HK-2 (cell line): ENCODE measurements around the gene CHST12.
"Not testable (repeated sequence)": the region's sequence is repeated elsewhere in the genome, so short reads cannot be mapped to it uniquely, and the experiment has no call there.

Source experiments
- DNase-seq: peaks from one replicate; pipeline ENCODE4 v3.0.0-alpha.2; 2018; ENCODE audit not compliant: unreplicated experiment

The CHST12 gene

DNA sequence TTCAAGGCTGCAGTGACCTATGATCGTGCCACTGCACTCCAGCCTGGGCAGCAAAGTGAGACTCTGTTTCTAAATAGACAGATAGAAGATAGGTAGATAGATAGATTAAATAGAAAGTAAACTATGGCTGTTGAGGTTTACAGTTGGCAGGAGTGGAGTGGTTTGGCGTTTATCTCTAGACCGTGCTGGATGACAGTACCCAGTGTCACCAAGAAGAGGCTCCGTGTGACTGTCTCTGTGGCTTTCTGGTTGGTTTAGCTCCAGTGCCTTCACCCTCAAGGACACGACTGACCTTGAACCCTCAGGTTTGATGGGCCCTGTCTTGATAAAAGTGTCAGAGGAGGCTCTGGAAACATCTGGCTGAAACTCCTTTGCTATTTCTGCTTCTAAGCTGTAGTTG lies 31.7 kb downstream of the CHST12 start:
- no peak for DNase-seq

DNA sequence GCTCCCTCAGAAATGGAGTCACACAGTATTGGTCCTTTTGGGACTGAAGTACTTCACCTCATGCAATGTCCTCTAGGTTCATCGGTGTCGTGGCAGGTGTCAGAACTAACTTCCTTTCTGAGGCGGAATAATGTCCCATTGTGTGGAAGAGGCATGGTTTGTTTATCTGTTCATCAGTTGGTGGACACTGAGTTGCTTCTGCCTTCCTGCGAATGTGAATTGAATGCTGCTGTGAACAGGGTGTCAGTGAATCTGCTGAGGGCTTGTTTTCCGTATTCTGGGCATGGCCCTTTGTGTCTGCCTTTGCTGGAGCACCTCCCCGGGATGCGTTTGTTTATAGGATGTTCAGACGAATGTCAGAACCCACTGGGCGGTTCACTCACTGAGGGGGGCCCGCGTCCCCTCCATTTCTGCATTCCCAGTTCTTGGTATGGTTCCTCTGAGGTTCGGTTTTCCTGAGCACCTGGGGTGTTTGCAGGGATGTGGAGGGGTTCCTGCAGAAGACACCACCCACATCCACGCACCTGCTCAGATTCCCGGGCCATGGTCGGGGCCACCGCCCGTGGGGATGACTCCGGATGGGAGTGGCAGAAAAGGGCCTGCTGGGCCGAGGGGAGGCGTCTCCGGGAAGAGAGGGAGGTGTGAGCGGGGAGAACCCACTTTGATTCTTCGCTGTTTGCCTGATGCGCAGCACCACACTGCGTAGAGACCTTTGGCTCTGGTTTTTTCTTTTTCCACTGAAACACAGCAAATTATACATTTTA lies 33.1 kb downstream of the CHST12 start:
- DNase-seq: no peak

DNA sequence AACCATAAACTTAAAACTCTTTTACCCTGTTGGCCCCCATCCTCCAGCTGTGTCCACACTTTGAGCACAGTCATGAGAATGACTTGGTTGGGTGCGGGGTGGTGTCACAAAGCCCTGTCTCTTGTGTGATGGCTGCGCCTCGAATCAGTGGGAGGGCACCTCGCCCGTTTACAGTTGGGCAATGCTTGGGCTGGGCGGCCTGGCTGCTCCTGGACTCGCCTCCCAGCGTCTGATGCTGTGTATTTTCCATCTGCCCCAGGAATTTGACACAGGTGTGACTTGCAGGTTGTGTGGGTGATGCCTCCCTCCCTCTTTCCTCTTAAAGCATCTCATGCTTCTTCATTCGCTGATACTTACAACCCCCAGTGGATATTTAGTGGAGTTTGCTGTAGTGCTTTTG lies 33.7 kb downstream of the CHST12 start:
- DNase-seq: no peak

DNA sequence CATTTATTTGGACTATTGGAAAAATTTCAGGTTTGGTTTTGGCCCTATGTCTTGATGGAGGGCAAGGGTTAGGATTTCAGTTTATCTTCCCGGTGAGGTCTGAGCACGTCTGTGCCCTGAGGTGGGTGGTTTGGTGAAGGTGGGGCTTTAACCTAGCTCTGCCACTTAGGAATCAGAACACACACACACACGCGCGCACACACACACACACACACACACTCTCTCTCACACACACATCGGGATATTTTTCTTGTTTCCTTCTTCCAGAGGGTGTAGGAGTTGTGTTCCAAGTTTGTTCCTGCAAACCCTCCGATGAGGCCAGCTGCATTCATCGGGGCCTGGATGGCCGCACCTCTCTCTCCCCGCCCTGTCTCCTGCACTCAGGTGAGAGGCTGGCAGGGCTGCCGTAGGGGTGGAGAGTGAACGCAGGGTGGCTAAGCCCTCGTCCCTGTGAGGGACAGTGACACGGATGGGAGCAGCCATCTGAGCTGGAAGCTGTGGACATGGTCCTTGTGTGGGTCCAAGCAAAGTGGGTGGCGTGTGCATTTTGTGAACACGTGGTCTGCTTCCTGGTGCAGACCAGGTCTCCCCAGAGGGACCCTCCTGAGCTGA lies 34.2 kb downstream of the CHST12 start:
- DNase-seq: no peak

DNA sequence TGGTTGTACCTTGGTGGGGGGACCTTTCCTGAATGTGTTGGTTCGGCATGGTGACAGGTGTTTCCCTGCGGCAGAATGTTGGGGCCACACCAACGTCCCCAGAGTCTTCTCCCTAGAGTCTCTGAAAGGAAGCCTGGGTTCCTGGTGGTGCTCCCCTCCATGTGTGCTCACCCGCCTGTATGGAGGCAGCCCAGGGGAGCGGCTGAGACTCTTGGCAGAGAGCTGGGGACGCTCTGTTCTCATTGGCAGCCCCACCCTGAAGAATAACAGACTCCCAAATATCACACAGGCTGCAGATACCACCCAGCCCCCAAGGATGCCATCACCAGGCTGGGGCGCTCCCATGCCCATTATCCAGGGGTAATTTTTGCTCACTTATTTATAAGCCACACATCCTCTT lies 34.8 kb downstream of the CHST12 start:
- no peak for DNase-seq

DNA sequence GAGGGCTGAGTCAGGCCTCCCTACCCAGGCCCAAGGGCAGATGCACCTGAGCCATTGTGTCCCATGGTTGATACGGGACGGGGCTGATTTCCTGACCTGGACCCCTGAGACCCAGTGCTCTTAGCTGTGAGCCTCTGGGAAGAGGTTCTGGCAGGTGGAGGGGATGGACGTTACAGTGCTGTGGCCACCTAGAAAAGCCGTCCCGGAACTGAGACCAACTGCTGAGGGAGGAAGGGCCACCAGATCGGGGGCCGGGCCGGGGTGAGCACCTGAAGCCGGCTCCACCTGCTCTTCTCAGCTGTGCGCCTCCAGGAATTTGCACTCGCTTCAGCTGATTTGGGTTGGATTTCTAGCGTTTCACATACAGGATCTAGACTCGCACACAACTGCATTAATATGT lies 35.4 kb downstream of the CHST12 start:
- DNase-seq: no peak

DNA sequence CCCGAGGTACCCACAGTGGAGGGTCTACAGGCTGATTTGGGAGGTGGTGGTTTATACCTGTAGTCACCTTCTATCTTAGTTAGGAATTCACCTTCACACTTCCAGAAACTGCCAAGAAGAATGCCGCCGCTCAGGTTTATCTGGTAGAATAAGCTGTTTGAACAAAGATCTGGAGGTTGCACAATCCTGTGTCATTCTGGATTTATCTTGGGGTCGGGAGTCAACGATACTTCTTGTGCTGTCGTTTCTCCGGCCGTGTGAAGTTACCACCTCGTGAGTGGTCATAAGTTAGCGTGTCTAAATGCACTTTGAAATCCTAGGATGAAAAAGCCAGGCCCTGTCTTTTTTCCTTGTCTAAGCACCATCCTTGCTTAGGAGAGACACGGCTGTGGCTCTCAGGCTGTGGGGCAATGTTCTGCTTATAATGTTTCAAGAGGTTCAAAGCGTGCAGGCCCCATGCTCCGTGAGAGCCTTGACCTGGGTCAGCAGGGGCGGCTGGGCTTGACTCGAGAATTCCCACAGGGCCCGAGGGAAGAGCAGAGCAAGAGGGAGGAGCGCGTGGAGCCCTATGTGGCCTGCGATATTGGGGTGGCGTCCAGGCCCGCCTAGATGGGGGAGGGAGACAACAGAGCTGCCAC lies 37.3 kb downstream of the CHST12 start:
- no peak for DNase-seq

DNA sequence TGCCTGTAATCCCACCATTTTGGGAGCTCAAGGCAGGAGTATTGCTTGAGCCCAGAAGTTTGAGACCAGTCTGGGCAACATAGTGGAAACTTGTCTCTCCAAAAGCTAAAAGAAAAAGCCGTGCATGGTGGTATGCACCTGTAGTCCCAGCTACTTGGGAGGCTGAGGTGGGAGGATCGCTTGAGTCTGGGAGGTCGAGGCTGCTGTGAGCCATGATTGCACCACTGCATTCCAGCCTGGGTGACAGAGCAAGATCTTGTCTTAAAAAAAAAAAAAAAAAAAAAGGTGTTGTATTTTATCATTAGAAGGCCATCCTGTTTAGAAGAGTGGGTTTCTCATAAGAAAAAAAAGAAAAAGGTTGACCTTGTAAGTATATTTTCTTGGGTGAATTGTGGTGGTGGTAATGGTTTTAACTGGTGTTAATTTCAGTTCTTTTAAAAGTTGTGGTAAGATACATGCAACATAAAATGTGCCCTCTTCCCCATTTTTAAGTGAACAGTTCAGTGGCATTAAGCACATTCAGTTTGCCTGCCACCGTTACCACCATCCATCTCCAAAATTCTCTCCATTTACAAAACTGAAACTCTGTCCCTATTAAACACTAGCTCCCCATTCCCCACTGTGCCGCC lies 38.1 kb downstream of the CHST12 start:
- DNase-seq: no peak

DNA sequence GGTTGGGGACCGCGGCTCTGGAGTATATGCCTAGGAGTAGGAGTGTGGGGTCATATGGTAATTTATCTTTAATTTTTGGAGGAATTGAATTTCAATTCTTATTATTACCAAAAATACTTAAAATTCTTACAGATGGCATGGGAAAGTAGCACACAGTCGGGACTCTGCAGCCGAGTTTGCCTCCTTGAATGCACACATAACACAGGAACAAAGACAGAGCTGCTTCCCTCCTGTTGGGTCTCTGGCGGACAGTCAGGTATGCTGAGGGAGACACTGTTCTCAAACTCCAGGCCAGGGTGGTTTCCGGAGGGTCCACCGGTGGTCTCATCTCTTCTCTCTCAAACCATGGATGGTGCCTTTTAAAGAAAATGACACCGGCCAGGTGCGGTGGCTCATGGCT lies 40.1 kb downstream of the CHST12 start:
- no peak for DNase-seq

DNA sequence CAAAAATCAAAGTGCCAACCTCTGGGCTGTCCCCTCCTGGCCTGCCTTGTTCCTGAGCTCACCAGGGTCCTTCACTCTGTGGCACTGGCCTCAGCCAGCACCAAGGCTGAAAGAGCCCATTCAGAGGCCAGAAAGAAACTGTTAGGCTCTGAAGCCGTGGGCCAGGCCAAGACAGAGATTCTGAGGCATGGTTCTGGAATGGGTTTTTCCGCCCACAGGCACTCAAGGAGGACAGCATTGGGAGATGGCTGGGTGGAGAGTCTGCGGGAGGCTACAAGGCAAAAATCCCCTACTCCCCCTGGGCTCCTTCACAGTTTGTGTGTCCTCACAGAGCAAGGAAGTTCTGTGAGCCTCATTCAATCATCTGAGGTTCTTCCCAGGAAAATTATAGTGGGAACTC lies 41.1 kb downstream of the CHST12 start:
- peak; percentile 20 for DNase-seq

DNA sequence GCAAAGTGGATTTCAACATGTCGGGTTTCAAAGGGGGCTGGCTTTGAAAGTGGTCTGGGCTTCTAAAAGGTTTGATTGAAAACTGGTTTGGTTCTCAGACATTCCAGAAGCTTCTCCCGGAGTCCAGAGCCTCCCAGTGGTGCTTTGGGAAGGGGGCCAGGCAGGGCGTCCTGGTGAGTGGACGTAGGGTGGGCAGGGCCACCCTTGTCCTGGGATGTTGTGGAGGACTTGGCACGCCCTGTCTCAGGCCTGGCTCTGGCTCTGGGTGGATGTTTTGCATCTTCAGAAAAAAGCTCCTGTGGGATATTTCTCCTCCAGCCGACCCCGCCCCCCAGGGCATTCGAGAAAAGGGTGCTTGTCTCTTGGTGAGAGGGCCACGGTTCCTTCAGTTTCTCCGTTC lies 41.6 kb downstream of the CHST12 start:
- no peak for DNase-seq

DNA sequence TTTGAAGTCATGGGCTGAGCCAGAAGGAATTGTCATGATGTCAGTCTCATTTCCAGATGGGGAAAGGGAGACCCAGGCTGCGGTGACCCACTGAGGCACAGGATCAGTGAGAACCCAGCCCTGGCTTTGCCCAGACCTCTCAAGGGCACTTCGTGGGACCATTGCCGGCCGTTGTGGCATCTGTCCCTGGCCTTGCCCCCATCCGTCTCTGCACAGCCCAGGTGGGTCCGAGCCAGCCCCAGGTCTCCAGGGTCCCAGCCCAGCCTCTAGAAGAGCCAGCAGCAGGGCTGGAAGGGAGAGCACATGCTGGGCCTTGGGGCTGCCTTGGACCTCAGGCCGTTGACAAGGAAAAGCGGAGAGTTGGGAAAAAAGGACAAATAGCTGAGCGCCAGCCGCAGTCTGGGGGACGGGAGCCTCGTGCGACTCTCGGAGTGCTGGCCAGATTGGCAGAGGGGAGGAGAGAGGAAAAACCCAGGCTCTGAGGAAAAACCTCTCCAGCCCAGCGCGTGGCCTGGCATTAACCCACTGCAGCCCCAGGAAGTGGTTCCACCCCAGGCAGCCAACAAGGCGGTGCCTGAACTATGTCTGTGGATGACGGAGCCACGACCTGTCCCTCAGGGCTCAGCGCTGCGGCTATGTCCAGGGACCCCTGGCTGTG lies 42.6 kb downstream of the CHST12 start:
- no peak for DNase-seq

DNA sequence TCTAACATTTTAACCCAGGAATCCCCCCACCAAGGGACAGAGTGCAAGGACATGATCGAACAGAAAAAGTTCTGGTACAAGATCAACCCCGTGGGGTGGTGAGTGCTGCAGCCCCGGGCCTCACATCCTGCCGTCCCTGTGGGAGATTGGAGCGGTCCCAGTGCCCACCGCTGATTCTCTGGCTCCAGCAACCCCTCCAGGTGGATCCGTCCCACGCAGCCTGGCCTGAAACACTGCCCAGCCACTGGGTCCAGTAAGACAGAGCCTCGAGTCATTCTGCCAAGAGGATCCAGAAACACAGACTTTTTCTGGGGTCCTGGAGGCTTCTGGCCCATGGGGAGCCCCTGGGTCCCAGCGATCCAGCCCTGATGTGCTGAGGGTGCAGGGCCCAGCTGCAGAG lies 43.3 kb downstream of the CHST12 start:
- no peak for DNase-seq

DNA sequence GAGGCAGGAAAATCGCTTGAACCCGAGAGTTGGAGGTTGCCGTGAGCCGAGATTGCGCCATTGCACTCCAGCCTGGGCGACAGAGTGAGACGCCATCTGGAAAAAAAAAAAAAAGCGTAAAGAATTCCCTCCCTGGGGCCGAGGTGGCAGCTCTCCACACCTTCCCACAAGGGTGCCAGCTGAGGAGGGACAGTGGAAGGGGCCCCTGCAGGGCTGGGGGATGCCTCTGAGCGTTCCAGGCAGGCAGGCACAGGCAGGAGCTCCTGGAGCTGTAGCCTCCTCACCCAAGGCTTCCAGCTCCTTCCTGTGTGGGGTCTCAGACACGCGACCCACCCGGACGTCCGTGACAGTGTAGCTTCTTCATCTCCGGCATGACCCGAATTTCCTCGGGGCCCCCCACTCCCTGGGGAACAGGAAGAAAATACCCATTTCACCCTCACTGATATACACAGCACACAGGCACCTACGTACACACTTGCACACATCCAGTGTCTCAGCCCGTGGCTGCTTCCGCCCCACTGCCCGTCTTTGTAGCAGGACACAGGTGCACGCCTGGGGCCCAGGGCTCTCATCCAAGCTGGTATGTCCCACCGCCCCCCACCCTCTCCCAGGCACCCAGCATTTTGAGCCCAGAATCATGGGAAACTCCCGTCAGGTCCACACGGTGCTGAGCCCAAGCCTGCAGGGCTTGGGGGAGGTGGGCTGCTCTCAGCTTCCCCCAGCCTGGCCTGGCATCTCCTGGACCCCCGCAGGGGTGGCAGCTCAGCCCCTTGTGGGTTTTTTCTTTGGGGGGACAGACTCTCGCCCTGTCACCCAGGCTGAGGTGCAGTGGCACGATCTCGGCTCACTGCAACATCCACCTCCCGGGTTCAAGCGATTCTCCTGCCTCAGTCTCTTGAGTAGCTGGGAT lies 47.0 kb downstream of the CHST12 start:
- DNase-seq: no peak

DNA sequence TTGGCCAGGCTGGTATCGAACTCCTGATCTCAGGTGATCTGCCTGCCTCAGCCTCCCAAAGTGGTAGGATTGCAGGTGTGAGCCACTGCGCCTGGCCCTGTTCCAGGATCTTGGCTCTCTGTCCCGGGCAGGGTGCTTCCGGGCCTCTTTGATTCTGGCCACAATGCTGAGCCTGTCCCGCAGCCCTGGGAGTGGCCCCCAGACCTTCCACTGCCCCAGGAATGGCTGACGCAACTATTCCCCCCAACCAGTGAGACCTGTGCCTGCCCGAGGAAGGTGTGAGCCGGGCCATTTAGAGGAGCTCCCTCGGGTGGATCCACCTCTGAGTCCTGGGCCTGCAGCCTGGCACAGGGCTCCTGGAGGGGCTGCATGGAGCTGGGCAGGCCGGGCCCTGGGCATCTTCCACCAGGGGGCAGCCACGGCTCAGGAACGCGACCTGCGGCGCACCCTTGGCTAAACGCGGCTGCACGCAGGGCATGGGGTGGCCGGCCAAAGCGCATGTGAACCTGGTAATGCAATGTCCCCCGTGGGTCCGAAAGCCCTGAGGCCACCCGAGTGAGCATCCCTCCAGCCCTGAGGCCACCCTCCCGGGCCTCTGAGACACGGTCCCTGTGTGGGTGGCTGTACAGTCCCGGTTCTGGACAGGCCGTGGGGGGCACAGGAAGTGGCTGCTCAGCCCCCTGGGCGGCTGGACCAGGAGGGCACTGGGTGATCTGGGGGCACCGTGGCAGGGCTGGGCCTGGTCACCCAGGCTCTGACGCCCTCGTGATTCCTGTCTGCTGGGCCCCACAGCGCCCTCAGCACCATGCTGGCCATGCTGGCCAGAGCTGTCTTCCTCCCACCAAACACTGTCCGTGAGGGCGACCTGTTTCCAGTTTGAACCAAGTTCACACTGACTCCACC lies 48.0 kb downstream of the CHST12 start:
- DNase-seq: peak; percentile 88

DNA sequence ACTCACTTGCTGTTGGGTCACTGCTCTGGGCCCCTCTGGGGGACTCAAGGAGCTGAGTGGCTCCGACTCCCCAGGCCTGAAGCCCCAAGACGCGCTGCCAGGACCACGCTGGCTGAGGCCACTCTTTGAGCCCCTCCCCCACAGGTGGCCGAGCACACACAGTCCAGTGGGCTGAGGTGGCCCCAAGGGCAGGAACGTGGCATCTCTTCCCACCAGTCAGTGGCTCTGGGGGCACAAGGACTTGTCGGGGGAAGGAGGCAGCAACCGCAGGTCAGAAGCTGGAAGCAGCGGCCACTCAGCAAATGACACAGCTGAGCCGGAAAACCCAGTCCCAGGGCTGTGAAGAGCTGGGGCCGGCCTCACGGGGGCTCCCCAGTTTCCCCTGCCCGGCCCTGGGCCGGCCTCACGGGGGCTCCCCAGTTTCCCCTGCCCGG lies 48.7 kb downstream of the CHST12 start:
- DNase-seq: no peak

DNA sequence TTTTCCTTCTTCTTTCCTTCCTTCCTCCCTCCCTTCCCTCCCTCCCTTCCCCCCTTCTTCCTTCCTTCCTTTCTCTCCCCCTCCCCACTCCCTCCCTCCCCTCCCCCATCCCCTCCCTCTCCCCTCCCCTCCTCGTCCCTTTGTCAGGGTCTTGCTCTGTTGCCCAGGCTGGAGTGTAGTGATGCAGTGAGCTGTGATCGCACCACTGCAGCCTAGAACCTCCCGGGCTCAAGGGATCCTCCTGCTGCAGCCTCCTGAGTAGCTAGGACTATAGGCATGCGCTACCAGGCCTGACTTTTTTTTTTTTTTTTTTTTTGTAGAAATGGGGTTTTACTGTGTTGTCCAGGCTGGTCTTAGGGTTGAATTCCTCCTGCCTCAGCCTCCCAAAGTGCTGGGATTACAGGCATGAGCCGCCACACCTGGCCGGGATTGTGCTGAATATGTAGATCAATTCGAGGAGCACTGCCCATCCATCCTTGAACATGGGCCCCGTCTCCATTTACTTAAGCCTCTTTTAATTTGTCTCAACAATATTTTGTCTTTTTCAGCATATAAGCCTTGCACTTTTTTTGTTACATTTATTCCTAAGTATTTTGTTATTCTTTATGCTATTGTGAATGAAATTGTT lies 49.3 kb downstream of the CHST12 start:
- DNase-seq: no peak

DNA sequence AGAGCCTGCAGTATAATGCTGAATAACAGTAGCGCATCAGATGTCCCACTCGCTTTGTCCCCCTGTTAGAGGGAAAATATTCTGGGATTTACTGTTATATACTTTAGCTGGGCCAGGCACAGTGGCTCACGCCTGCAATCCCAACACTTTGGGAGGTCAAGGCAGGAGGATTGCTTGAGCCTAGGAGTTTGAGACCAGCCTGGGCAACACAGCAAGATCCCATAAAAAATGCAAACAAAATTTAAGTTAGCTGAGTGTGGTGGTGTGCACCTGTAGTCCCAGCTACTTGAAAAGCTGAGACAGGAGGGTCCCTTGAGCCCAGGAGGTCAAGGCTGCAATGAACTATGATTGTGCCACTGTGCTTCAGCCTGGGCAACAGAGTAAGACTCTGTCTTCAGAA lies 50.4 kb downstream of the CHST12 start:
- DNase-seq: not testable (repeated sequence)

DNA sequence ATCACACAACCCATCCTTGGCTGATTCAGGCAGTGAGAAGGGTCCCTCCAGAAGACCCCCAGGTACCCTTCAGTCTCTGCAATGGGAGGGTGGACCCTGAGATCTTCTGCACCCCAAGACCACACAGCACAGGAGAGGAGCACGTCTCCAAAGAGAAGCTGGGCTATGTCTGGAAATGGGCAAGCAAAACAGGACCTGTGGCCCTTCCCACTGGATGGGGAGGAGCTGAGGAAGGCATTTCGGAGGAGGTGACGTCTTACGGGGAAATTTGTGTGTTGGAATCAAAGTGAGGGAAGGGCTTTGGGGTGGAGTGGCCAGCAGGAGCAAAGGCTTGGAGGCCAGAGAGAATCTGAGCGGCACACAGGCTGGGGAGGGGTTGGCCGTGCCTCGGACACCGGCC lies 56.3 kb downstream of the CHST12 start:
- DNase-seq: no peak

DNA sequence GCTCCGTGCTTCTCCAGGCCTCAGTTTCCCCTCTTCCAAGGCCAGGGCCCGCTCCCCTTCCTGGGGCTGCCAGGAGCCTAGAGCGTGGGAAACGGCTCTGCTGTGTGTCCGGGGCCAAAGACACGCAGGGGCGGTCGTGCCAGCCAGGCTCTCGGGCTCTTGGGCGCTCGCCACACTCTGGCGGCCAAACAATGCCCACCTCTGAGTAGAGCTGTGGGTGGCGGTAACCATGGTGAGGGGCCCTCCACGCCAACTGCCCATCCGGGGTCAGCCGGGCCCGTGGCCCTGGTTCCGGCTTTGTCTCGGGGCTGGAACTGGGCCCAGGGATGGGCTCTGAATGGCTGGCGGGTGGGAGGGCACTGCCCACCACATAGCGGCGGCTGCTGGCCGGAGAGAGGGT lies 56.8 kb downstream of the CHST12 start:
- no peak for DNase-seq
